NCI-H526 (cell line): ENCODE results near the gene P4HB.
A peak's percentile ranks its signal among the peaks of the same experiment; 100 is the strongest.

Experiments used
- DNase-seq, 2 experiments: peaks; one replicate each; lab custom pipeline; 2025; lab: John Stamatoyannopoulos, UW

P4HB gene

GRCh38 chr17:81868674-81869220 is 8.4 kb upstream of the P4HB start:
- peak in 1 of 2 experiments; percentile 41 for DNase-seq

- no peak for DNase-seq
Observed at GRCh38 chr17:81867991-81868673, 7.8 kb upstream of the P4HB start.

GRCh38 chr17:81867170-81867990 is 7.0 kb upstream of the P4HB start:
- DNase-seq: peak in 1 of 2 experiments; percentile 54

- no peak for DNase-seq
Observed at GRCh38 chr17:81866440-81867169, 6.3 kb upstream of the P4HB start.

- peak in 1 of 2 experiments; percentile 23 for DNase-seq
Observed at GRCh38 chr17:81865733-81866439, 5.6 kb upstream of the P4HB start.

GRCh38 chr17:81865358-81865732 is 5.0 kb upstream of the P4HB start:
- no peak for DNase-seq

- DNase-seq: no peak
Observed at GRCh38 chr17:81863833-81864768, 3.8 kb upstream of the P4HB start.

- no peak for DNase-seq
Observed at GRCh38 chr17:81863123-81863675, 2.9 kb upstream of the P4HB start.

- DNase-seq: peak; percentile 100
Observed at GRCh38 chr17:81860756-81861568, 627 bp upstream of the P4HB start.

- DNase-seq: no peak
Observed at GRCh38 chr17:81858967-81859905, 1.1 kb downstream of the P4HB start.

- peak in 1 of 2 experiments; percentile 59 for DNase-seq
Observed at GRCh38 chr17:81858170-81858966, 2.0 kb downstream of the P4HB start.

GRCh38 chr17:81854974-81855774 is 5.2 kb downstream of the P4HB start:
- peak in 1 of 2 experiments; percentile 29 for DNase-seq

- no peak for DNase-seq
Observed at GRCh38 chr17:81852237-81852636, 8.1 kb downstream of the P4HB start.

GRCh38 chr17:81851423-81851822 is 8.9 kb downstream of the P4HB start:
- DNase-seq: no peak

- DNase-seq: no peak
Observed at GRCh38 chr17:81849457-81849856, 10.9 kb downstream of the P4HB start.
